LNCAP (cell line): ENCODE measurements around the gene MINPP1.

Source experiments
- TF ChIP-seq, protein P1 (sequence below): fragments of 450-650 bp; IDR thresholded peaks from 2 replicates; pipeline ENCODE4 v1.5.1; 2017; ENCODE audit warnings: mild to moderate bottlenecking

Gene MINPP1

DNA sequence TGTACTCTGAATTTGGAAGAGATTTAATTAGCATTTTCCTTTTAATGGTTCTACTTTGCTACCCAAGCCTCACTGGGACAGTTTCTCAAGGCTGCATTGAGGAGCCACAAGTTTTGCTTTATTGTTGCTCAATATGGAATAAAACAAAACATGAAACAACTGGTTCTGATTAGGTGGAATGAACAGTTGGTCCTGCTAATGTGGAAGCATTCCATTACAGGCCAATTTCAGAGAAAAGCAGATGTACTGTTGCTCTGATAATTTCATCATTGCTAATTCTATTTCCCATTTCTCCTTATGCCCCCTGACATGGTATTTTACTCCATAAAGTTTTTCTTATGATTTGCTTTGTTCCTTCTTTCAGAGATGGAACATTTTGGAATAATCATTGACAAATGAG, 89.0 kb downstream of the MINPP1 start:
- TF ChIP-seq, protein P1, sequence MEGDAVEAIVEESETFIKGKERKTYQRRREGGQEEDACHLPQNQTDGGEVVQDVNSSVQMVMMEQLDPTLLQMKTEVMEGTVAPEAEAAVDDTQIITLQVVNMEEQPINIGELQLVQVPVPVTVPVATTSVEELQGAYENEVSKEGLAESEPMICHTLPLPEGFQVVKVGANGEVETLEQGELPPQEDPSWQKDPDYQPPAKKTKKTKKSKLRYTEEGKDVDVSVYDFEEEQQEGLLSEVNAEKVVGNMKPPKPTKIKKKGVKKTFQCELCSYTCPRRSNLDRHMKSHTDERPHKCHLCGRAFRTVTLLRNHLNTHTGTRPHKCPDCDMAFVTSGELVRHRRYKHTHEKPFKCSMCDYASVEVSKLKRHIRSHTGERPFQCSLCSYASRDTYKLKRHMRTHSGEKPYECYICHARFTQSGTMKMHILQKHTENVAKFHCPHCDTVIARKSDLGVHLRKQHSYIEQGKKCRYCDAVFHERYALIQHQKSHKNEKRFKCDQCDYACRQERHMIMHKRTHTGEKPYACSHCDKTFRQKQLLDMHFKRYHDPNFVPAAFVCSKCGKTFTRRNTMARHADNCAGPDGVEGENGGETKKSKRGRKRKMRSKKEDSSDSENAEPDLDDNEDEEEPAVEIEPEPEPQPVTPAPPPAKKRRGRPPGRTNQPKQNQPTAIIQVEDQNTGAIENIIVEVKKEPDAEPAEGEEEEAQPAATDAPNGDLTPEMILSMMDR: no peak

DNA sequence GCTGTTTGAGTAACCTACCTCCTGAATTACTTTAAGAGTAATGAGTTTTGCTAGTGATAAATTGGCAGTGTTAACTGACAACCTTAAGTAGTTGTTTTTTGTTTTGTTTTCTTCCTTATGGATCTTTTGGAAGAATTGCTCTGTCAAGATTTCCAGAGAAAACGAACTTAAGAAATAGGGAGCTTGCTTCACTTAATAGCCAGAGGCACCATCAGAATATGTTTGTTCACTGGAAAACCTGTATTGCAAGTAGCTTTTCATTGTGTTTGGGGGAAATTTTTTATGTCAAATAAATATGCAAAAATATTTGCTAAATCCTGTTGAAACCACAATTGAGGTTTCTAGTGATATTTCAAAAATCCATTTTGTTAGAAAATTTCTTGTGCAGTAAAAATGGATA, 89.5 kb downstream of the MINPP1 start:
- TF ChIP-seq, protein P1: no peak

DNA sequence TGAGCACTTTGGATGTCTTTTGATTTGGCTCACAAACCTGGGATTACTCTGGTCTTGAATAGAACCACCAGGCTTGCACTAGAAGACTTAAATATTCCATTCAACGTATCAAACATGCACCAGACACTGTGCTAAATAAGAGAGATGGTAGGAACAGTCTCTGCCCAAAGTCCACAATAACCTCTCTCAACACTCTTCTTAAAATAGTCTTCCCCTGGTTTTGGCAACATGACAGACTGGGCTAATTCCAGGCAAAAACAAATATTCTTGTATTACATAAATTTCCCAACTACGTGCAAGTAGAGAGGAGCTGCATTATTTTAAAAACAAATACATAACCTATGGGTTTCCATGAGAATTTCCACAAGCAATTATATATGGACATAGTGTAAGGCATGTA, 90.2 kb downstream of the MINPP1 start:
- TF ChIP-seq, protein P1: no peak

DNA sequence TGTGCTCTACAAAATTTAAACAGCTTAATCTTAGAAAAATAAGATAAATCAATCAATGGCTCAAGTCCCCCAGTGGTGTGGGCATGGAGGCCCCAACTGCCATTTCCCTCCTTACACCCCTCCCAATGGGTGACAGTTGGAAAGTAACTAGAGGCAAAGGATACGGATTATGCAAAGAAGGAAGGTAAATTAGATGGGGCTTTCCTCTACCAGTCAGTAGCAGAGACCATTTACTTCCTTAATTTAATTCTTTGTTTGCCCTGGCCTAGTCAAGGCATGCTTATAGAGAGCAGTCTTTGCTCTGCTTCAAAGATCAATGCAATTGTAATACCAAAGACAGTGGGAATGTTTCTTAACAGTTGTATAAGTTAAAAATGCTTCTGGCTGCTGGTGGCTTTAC, 91.7 kb downstream of the MINPP1 start:
- TF ChIP-seq, protein P1: no peak

DNA sequence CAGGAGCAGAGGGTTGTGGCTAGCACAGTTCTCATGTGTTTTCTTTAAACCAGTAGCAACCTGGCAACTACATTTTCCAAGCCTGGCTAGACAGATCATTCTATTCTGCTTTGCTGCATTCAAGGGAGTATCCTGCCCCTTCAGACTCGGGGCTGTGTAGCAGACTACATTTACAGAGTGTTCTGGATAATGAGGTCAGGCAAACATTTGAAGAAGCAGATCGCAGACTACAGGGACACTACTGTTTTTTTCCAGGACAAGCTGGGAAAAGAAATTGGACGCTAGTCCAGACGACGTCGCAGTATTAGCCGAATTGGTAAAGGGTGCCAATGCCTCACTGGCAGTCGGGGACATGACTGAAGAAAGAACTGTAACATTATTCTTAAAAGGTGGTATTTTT, 94.0 kb downstream of the MINPP1 start:
- TF ChIP-seq, protein P1: no peak

DNA sequence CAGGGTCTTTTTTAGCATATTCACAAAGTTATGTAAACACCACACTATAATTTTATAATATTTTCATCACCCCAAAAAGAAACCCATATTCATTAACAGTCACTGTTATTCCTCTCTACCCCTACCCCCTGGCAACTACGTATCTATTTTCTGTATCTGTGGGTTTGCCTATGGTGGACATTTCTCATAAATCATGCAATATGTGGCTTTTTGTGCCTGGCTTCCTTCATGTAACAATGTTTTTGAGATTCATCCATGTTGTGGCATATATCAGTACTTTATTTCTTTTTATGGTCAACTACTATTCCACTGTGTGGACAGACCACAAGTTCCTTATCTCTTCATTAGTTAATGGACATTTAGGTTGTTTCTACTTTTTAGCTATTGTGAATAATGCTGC, 95.9 kb downstream of the MINPP1 start:
- TF ChIP-seq, protein P1: no peak
